CD4-positive, alpha-beta T cell treated with Interleukin-17A for 4 hours (primary cell): Measurements from ENCODE around the gene OCIAD1.
"Not testable (repeated sequence)": the region's sequence is repeated elsewhere in the genome, so short reads cannot be mapped to it uniquely, and the experiment has no call there.

ENCODE experiments used
- DNase-seq: peaks from one replicate; pipeline ENCODE4 v3.0.0-alpha.2; 2020; ENCODE audit warnings: mixed read lengths

Gene OCIAD1

GRCh38 chr4:48821431-48821830 lies 9.5 kb upstream of the OCIAD1 start:
- DNase-seq, result not testable (repeated sequence)

- DNase-seq, result no peak
Measured at GRCh38 chr4:48827622-48828021, 3.3 kb upstream of the OCIAD1 start.

- DNase-seq, result no peak
Measured at GRCh38 chr4:48831532-48832030, 693 bp downstream of the OCIAD1 start.

- DNase-seq, result no peak
Measured at GRCh38 chr4:48832571-48832970, 1.7 kb downstream of the OCIAD1 start.

- no peak for DNase-seq
Measured at GRCh38 chr4:48836658-48837057, 5.8 kb downstream of the OCIAD1 start.

- DNase-seq, result no peak
Measured at GRCh38 chr4:48841045-48841827, 10.3 kb downstream of the OCIAD1 start.

GRCh38 chr4:48844843-48845242 lies 14.0 kb downstream of the OCIAD1 start:
- no peak for DNase-seq

GRCh38 chr4:48848799-48849198 lies 17.9 kb downstream of the OCIAD1 start:
- not testable (repeated sequence) for DNase-seq

- no peak for DNase-seq
Measured at GRCh38 chr4:48851651-48852050, 20.8 kb downstream of the OCIAD1 start.

GRCh38 chr4:48853604-48854394 lies 22.9 kb downstream of the OCIAD1 start:
- DNase-seq, result no peak

GRCh38 chr4:48854395-48854683 lies 23.5 kb downstream of the OCIAD1 start:
- no peak for DNase-seq

GRCh38 chr4:48854982-48855381 lies 24.1 kb downstream of the OCIAD1 start:
- DNase-seq, result no peak

- DNase-seq, result no peak
Measured at GRCh38 chr4:48858130-48858529, 27.2 kb downstream of the OCIAD1 start.

- no peak for DNase-seq
Measured at GRCh38 chr4:48862038-48862437, 31.1 kb downstream of the OCIAD1 start.

- no peak for DNase-seq
Measured at GRCh38 chr4:48862661-48863060, 31.8 kb downstream of the OCIAD1 start.

GRCh38 chr4:48863728-48864127 lies 32.8 kb downstream of the OCIAD1 start:
- DNase-seq, result no peak

- not testable (repeated sequence) for DNase-seq
Measured at GRCh38 chr4:48864696-48865095, 33.8 kb downstream of the OCIAD1 start.

GRCh38 chr4:48877827-48878535 lies 47.1 kb downstream of the OCIAD1 start:
- no peak for DNase-seq

- DNase-seq, result no peak
Measured at GRCh38 chr4:48879561-48880442, 48.9 kb downstream of the OCIAD1 start.

GRCh38 chr4:48881646-48882045 lies 50.8 kb downstream of the OCIAD1 start:
- DNase-seq, result not testable (repeated sequence)

- DNase-seq, result not testable (repeated sequence)
Measured at GRCh38 chr4:48889750-48890149, 58.9 kb downstream of the OCIAD1 start.

- no peak for DNase-seq
Measured at GRCh38 chr4:48891028-48891619, 60.2 kb downstream of the OCIAD1 start.
